Head of caudate nucleus (tissue), 42 donors: ENCODE measurements around the gene EEF2KMT.
A peak's percentile ranks its signal among the peaks of the same experiment; 100 is the strongest.
"Not testable (repeated sequence)": the region's sequence is repeated elsewhere in the genome, so short reads cannot be mapped to it uniquely, and the experiment has no call there.

Experiments
- DNase-seq, 42 donors: peaks; one replicate each; pipeline versions ENCODE4 v3.0.0 to v3.0.0-alpha.2; 2020 to 2021; ENCODE audit warnings: mixed read lengths in 7 of 42
- intact Hi-C: fragments of 100-400 bp; cut with DNase I; formaldehyde crosslinking; loops from one replicate; pipeline ENCODE4 v1.15.0; 2022

Gene EEF2KMT

DNA sequence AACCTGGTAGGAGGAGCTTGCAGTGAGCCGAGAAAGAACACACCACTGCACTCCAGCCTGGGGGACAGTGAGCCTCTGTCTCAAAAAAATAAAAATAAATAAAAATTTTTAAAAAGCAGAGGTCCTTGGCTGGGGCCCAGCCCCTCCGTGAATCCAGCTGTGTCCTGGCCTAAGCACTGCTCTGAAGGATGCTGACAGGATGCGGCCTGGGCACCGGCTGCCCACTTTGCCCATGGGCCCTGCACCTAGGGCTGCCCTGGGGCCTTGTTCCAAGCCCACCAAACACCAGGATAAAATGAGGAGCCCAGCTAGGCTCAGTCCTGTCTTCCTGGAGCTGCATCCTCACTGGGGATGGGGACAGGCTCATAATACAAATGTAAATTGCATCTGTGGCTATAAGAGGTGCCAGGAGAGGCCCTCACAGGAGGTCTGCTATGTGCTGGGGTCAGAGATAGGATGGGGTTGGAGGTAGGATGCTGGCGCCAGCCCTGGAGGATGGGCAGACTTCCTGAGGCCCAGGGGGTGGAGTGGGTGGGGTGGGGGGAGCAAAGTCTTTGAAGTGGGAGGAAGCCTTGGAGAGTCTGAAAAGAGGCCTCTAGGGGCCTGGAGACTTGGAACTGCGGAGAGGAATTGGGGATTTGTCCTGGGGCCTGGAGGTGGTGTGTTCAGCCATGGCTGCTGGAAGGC is 38.1 kb downstream of the EEF2KMT start:
- peak in 1 of 42 donors; percentile 1 for DNase-seq
- intact Hi-C loops = no loop called here

DNA sequence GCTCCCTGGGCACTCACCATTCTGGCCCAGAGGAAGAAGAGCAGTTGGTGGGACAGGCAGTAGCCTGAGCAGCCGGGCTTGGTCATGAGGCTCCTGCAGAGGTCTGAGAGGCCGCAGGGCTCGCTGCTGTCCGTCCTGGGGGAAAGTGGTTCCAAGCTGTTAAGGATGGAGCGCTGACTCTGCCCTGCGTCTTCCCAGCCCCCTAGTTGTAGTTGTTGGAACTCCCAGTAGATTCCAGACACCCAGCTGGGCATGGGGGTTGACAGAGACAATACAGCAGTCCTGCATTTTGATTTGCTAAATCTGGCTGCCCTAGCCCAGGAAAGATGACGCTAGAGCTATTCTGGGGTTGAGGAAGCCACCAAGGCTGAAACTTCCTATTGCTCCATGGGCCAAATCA is 39.1 kb downstream of the EEF2KMT start:
- intact Hi-C loops = no loop called here
- DNase-seq = peak in 3 of 42 donors; percentile 3 to 27 (median 10)

DNA sequence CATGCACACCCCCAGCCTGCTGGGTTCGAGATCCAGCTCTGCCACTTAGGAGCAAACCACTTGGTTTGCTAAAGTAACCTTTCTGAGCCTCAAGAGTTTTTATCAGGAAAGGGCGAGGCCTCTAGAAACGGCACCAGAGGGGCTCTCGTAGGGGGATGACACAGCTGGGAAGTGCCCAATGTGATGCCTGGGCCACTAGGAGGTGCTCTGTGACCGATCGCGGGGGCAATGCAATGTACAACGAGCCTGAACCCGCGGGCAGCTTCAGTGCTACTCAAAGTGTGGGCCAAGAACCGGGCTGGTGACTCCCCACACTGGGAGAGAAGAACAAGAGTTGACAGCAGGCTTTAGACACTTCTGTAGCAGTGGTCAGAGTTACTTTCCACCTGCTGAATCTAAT is 41.2 kb downstream of the EEF2KMT start:
- intact Hi-C loops = no loop called here
- DNase-seq = peak in 5 of 42 donors; percentile 3 to 43 (median 30)

DNA sequence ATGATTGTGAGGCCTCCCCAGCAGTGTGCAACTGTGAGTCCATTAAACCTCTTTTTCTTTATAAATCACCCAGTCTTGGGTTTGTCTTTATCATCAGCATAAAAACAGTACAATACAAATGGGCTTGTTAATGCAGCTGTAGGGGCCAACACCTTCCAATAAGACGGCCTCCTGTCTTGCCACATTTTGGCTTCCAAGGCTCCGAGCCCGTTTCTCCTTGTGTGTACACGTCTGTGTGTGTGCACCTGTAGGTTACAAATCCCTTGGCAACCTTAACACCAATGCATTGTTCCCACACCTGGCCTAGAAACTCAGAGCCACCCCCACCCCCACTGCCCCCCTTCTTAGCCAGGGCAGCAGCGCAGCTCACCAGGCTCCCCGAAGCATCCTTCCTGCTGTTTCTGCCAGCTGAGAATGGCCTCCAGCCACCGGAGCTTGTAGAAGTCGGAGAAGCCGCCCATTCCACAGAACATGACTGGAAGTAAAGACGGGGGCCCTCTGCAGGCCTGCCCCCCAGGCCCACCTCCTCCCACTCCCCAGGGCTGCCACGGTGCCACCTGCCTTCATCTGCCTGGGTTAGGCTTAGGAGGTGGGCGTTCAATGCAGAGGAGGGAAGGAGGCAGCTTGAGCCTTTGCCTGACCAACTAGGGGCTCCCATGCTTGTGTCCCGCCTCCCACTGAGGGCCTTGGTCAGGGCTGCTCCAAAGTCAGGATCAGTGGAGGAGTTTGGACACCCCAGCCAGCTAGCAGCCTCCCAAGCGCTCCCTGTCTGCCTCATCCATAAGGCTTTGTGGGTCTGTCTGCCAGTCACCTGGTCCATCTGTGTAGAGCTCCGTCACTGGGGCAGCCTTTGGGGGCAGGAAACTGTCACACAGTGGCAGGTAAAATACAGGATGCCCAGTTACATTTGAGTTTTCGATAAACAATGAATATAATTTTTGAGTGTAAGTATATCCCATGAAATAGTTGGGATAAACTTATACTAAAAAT is 42.4 kb downstream of the EEF2KMT start:
- peak in 1 of 42 donors; percentile 1 for DNase-seq
- intact Hi-C loops = no loop called here

DNA sequence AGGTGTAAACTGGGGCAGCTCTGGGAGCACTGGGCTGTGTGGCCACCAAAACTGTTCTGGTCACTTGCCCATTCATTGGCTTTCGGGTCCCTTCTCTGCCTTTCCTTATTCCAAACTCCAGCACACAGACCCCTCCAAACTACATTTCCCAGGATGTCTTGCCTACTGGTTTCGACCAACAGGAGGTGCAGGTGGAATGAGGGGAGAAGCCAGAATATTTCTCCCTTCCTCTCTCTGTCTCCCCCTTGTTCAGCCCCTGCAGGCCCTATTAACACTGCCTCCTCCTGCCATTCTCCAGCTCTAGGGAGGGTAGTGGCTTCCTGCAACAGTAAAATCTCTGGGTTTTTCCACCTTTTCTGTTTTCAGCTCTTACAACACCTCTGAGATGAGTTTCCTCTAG is 50.7 kb downstream of the EEF2KMT start:
- intact Hi-C loops = no loop called here
- no peak for DNase-seq

DNA sequence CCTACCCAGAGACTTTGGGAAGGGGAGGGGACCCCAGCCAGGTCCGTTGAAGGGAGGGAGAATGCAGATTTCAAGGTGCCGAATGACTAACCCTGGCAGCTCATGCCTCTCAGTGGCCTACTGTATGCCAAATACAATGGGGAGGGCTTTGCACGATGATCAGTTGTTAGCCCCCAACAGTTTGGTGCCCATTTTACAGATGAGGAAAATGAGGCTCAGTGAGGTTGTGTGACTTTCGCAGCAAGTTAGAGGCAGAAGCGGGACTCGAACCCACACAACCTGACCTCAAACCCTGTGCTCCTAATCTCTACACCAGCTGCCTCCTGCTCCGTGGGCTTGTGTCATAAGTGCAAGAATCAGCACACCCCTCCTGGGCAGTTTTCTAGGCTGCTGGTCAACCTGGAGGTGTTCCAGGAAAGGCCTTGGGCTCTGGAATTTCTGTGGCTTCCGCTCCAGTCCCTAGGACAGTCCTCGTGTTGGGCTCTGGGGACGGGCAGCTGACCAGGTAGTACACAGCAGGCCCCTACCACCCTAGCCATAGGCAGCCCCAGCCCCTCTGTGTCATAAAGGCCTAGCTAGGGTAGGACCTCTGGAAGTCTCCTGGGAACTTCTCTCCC is 52.0 kb downstream of the EEF2KMT start:
- intact Hi-C loops = no loop called here
- DNase-seq = peak in 2 of 42 donors; percentile 0 to 23

DNA sequence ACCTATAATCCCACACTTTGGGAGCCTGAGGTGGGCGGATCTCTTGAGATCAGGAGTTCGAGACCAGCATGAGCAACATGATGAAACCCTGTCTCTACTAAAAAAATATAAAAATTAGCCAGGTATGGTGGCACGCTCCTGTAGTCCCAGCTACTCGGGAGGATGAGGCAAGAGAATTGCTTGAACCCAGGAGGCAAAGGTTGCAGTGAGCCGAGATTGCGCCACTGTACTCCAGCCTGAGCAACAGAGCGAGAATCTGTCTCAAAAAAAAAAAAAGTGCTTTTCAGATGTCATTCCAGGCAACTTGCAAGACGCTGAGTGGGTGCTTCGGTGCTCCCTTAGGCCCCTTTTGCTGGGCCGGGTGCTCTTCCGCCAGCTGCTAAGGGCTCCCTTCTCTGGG is 53.0 kb downstream of the EEF2KMT start:
- intact Hi-C loops, DNase-seq: not testable (repeated sequence)

DNA sequence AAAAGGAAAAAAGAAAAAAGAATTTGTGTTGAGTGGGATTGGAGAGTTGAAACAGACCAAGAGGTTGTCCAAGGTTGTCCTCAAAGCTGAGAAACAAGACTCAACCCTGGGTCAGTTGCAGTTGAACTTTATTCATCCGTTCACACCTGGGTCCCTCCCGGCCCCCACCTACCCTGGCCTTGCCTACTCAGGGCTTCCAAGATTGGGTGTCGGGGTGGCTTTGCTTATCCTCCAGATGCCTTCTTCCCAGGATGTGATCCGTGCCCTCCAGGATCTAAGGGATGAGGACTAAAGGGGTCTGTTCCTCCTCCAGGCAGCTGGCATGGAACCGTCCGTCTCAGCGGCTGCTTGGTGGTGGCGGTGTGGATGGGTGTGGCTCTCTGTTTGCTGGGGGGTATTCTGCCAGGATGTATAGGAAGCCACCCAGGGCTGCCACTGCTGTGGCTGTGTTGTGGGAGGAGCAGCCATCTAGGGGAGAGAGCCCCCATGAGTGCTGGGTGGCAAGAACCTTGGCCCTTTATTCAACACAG is 53.5 kb downstream of the EEF2KMT start:
- DNase-seq = peak in 3 of 42 donors; percentile 0 to 16 (median 1)
- intact Hi-C loops = no loop called here

DNA sequence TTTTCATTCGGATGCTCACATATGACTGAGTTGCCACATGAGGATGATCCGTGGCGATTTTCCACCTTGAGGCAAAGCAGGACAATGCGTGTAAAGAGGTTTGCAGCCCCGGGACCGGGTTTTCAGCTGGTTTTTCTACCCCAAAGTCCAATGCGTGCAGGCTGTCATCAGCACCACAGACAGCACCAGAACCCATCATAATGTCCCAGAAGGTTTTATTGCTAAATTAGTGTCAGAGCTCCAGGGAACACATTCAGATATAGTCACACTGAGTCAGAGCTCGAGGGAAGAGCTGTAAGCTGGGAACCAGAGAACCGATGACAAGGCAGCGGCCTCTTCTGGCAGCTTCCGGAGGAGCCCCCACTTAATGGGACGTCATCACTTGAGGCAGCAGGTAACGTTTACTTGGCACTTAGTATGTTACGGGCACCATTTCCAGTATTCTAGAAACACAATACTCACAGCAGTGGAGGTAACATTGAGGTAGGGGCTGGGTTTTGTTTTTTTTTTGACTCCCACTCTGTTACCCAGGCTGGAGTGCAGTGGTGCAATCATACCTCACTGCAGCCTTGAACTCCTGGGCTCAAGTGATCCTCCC is 54.9 kb downstream of the EEF2KMT start:
- DNase-seq = peak in 15 of 42 donors; percentile 39 to 72 (median 60)
- intact Hi-C loops = no loop called here

DNA sequence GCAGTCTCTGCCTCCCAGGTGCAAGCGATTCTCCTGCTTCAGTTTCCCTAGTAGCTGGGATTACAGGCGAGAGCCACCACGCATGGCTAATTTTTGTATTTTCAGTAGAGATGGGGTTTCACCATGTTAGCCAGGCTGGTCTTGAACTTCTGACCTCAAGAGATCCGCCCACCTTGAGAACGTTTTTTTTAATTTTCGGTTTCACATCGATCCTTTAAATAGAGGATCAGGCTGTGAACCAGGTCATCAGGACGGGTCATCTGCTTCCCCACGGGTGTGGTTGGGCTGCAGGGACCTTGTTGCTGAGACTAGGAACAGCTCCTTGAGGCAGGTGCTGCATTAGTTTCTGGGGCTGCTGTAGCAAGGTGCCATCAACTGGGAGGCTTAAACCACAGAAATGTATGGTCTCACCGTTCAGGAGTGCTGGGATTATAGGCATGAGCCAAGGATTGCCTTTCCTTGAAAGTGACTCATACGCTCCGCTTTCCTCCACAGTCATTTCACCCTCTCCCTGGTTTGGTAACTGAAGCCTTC is 55.9 kb downstream of the EEF2KMT start:
- DNase-seq = peak in 6 of 42 donors; percentile 4 to 22 (median 14)
- intact Hi-C loops = no loop called here

DNA sequence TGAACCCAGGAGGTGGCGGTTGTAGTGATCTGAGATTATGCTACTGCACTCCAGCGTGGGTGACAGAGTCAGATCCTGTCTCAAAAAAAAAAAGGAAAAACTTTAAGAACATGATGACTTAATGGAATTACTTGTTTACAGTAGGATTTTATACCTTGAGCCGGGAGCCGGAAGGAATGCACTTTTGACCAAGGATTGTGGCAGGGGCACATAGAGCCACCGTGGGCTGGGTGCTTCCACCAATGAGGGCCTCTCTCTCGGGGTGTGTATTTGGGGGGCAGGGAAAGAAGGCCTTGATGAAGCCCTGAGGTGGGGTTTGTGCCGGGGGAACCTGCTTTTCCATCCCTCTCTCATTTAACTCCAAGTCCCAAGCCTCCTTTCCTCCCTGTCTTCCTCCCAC is 57.1 kb downstream of the EEF2KMT start:
- DNase-seq = peak in 3 of 42 donors; percentile 2 to 23 (median 16)
- intact Hi-C loops = no loop called here

DNA sequence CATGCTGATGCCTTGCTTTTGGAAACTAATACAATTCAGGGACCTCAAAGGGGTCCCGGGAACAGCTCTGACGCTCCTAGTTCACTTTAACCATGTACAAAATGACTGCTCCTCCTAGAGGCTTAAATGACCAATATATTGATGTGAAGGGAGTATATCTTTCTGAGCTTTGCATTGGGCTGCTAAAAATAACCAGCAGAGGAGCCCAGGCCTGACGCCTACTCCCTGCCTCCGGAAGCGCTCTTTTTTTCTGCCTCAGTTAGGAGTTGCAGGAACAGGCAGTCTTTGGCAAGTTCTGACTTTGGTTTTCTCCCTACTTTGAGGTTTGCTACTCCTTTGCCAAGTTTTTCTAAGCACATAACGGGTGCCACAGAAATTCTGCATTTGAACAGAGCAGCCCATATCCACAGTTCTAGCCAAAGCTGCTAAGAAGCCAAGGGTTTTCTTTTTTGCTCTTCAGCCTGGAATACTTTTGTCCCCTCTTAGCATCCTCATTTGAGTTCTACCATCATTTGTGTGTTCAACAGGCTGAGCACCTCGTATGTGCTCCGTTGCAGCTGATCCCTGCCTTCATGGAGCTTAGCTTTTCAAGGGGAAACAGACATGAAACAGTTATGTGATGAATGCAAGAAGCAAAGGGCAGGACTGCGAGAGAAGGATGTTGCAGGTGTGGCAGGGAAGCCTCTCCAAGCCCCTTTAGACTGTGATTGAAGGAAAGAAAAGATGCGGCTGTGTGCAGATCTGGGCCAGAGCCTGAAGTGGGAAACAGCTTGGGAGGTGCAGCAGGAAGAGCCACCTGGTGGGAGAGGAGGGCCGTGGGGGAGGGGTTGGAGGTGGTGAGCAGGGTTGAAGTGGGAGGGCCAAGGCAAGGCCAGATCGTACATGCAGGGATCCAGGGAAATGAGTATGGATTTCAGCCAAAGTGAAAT is 61.1 kb downstream of the EEF2KMT start:
- intact Hi-C loops = no loop called here
- peak in 15 of 42 donors; percentile 1 to 76 (median 52) for DNase-seq

DNA sequence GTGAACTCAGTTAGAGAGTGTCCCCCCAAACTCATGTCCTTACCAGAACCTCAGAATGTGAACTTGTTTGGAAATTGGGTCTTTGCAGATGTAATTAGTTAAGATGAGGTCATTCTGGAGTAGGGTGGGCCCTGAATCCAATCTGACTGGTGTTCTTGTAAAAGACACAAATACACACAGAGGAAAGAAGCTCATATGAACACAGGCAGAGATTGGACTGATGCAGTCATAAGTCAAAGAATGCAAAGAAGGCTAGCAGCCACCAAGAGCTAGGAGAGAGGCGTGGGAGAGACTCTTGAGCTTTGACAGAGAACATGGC is 61.7 kb downstream of the EEF2KMT start:
- intact Hi-C loops = no loop called here

More for the DNA sequence above, 61.7 kb downstream of the EEF2KMT start:
- DNase-seq = peak in 2 of 42 donors; percentile 1 to 13
